GM18498 (cell line): ENCODE measurements around the gene SYNPR.

Experiments
- ATAC-seq: cut with Tn5 transposase; IDR thresholded peaks from one replicate; pipeline ENCODE4 v1.9.1; 2021; ENCODE audit warnings: mild to moderate bottlenecking, moderate library complexity; ENCODE audit not compliant: unreplicated experiment

The SYNPR gene

DNA sequence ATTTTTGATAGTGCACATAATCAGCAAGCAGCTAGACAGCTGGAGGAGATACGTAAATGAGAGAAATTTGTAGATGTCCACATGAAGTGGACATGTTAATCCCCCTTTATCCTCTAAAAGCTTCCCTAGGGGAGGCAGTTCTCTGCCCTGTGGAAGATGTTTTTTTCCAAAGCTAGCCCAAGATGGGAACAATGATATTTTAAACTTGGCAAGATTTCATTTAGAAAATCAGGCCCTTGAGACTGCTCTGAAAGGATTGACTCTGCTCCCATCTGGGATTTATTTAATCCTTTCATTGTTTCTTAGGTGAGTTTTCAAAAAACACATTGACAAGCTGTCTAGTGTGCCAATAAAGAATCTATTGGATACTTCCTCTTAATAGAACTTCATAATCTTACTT lies 92.0 kb downstream of the SYNPR start:
- no peak for ATAC-seq

- ATAC-seq: no peak
Observed at GRCh38 chr3:63383040-63383439, 104.9 kb downstream of the SYNPR start.

DNA sequence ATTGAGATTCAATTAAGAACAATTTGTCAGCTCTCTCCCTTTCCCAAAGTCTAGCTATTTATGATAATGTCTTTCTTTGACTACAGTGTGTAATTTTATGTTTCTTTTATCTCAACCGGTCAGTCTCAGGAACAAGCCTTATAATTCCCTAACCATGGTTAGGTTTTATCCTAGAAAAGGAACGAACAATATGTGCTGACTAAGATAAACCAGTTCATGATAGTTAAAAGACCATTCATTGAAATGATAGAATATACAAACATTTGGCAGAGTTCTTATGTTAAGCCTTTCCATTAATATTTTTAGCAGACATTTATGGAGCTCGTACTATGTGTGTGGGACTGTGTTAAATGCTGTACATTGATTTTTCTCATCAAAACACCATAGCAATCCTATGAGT lies 106.3 kb downstream of the SYNPR start:
- no peak for ATAC-seq

DNA sequence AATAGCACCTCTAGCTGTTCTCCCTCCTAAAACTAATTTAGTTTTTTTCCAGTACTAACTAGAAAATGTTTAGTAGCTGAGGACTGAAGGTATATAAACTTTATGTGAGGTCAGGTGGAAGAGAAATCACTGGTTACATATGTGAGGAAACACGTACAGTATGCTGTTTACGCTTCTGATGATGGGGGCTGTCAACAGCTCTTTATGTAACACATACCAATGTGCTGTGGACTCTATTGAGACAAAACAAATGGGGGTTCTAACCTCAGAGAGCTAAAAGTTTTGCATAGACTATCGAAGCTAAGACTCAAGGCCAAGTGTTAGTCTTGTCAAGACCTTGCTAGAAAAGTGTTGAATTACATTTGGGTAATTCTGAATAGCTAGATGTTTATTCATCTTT lies 107.5 kb downstream of the SYNPR start:
- no peak for ATAC-seq

GRCh38 chr3:63386568-63386967 lies 108.5 kb downstream of the SYNPR start:
- ATAC-seq: no peak

DNA sequence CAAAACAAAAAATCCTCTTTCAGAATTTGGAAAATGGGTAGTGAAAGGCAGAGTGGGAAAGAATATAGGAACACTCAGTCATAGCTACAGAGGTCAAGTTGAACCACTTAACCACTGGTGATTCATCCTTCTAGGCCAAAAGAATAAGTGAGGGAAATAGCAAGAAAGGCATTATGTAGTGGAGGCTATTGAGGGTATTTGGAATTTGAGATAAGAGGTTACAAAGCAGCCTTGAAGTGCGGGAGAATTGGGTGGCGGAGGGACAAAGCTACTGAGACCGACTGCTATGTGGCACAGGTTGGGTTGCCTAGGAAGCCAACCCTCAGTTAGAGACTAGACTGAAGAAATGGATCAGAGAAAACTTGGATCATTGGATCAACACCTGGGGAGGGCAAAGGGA lies 109.5 kb downstream of the SYNPR start:
- no peak for ATAC-seq

DNA sequence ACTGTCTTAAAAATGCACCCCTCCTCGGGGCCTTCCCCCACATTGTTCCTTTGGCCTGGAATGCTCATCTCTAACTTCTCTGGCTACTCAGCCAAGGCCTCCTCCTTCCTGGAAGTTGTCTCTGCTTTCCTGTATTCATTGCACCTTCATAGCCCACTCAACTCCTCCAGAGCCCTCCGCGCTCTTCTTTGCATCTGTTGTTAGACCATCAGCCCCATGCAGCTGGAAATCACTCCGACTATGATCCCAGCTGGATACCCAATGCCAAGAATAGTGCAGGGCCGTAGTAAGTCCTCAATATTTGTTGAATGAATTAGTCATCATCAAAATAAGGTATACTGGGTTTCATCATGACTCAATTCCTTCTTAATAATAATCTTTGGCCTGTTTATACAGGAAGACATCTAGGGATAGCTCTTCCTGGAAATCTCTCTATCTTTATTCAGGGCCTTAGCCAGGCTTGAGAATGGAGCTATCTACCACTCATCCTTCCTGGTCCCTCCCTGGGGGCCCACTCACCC lies 112.7 kb downstream of the SYNPR start:
- ATAC-seq: no peak

DNA sequence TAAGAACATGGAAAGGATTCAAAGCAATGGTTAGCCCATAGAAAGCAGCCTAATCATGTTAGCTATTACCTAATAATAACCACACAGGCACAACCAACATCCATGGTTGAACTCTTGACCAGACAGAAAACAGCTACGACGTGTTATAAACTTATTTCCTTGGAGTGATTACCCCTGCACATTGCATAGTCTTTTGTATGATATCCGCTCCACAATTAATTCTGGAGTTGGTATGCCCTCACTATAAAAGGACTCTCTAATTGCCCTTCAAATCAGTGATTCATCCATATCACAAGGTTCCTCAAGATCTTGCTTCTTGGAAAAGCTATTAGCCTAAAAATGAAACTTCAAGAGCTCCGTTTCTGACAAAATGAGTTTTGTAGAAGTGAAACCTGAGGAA lies 117.9 kb downstream of the SYNPR start:
- ATAC-seq: no peak

GRCh38 chr3:63400246-63400860 lies 122.2 kb downstream of the SYNPR start:
- no peak for ATAC-seq

GRCh38 chr3:63405882-63406281 lies 127.8 kb downstream of the SYNPR start:
- no peak for ATAC-seq

GRCh38 chr3:63413523-63413922 lies 135.4 kb downstream of the SYNPR start:
- ATAC-seq: no peak

DNA sequence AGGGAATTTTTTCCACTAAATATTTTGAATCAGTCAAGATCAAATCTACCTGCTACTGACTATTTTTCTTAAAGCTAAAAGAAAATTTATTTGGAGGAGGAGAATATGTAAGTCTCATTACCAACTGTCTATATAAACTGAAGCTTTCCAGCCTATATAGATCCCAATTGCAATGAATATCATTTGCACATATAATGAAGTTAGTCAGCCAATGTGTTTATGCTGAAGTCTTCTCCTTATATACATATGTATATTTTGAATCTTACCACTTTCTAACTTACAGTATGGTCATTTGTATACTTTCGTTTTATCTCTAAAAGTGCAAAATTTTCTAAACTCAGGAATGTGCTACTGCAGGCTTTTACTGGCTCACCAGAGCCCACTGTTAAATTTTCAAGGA lies 136.5 kb downstream of the SYNPR start:
- no peak for ATAC-seq

- no peak for ATAC-seq
Observed at GRCh38 chr3:63429905-63430304, 151.8 kb downstream of the SYNPR start.

- ATAC-seq: no peak
Observed at GRCh38 chr3:63430875-63431274, 152.8 kb downstream of the SYNPR start.

- ATAC-seq: no peak
Observed at GRCh38 chr3:63437858-63438257, 159.8 kb downstream of the SYNPR start.

GRCh38 chr3:63438826-63439371 lies 160.8 kb downstream of the SYNPR start:
- no peak for ATAC-seq

GRCh38 chr3:63441262-63441661 lies 163.2 kb downstream of the SYNPR start:
- no peak for ATAC-seq

DNA sequence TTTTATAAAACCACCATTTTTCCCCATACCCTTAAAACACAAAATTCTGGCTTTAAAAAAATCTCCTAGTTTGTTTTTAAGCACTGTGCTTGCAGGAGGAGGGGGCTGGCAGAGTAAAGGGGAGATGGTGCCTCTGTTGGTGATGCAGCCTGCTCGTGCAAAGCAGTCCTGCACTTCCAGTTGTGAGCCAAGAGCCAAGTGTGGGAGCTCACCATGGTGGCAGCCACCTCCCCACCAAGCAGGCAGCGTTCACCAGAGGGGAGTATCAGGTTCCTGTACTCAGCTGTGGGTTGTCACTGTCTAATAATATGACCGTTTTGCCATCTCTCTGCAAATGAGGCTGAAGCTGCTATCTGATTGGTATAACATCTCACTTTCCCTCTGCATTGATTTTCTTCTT lies 164.8 kb downstream of the SYNPR start:
- ATAC-seq: no peak

DNA sequence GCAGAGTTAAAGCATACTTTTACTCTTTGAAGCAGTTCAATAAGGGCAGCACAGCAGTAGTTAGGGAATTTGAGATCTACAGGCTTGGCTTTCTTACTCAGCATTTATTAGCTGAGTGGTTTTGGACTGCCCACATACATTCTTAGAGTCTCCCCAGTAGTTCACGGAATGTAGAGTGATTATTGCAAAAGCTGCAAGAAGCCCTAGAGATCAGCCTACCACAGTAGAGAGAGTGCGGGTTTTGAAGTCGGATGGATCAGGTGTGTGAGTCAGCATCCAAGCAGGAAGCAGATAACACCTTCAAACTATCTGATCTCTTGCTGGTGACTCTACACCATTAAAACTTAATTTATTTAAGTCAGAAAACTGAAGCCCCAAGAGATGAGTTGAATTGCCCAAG lies 171.9 kb downstream of the SYNPR start:
- no peak for ATAC-seq

DNA sequence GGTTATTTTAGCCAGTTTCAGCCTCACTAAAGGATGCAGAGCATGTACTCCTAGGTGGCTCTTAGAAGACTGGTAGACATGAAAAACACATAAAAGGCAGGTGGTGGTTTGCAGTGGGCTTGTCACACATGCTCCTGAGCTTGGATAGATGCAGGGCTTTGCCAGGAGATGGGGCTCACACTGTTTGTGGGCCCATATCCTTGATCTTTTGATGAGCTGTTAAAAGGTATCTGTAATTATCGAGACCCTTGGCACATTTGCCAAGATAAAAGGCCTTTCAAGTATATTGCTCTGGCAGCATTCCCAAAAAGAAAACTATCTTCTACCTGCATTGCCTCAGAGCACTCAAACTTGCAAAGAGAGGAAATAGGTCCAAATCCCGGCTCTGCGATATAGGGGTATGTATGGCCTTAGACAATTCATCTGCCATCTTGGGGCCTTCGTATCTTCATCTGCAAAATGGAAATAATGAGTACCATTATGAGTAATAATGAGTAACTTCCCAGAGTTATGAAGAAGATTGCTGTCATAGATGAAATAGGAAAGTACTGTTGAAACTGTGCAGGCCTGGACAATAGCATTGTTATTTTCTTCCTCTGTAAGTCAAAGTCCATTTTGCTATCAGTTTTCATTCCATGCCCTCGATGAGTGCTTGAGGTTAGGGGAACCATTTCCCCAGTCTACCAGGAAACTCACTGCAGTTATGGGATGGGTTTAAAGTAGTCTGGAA lies 172.7 kb downstream of the SYNPR start:
- no peak for ATAC-seq

DNA sequence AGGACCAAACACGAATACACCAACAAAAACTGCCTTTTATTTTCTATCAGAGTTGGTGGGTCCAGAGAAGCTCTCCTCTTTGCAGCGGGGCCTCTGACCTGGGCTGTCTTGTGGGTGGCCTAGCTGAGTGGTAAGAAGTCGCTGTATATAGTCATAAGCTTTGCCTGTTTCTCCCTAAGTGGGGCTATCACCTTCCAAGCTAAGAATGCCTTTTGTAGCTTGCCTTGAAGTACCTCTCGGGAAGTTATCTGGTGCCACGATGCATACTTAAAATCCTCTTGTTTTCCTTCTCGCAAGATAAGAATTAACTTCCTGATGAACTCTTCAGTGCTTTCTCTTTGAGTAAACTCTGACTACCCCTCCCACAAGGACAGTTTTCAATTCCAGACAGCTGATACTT lies 178.8 kb downstream of the SYNPR start:
- ATAC-seq: no peak

DNA sequence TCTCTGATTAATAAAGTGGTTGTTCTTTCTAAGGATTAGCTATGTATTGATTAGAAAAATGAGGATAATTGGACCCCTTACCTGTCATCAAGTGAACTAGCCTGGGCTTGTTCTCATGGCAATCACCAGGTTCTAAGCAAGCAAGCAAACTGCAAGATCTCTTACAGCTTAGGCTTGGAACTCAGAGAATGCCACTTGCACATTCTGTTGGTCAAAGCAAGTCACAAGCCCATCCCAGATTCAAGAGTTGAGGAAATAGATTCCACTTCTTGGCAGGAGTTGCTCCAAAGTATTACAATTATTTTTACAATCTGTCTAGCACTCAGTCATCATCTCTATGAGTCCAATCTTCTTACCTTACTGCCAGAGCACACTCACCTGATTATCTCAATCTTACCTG lies 180.3 kb downstream of the SYNPR start:
- no peak for ATAC-seq
